K562 (cell line): ENCODE data around the gene KRTAP10-8. TPM values are rescaled to one million over a fixed set of nuclear protein-coding genes. Genes with fewer than 3 reads are reported as not detected.
A peak's percentile ranks its signal among the peaks of the same experiment; 100 is the strongest.

ENCODE experiments used
- ESRRA ChIP-seq: fragments of 450-650 bp; IDR thresholded peaks from 2 replicates; pipeline ENCODE4 v1.6.1; 2014; ENCODE audit warnings: low read depth, mild to moderate bottlenecking, moderate library complexity, borderline replicate concordance
- HLTF ChIP-seq: fragments of 450-650 bp; IDR thresholded peaks from 2 replicates; pipeline ENCODE4 v1.6.1; 2016
- KDM2B ChIP-seq: fragments of 250-450 bp; sonication (Bioruptor Pico); IDR thresholded peaks from 2 replicates; pipeline ENCODE4 v1.8.0; 2021; ENCODE audit warnings: mild to moderate bottlenecking, moderate library complexity
- NBN ChIP-seq: fragments of 450-650 bp; IDR thresholded peaks from 2 replicates; pipeline ENCODE4 v1.6.1; 2016; ENCODE audit warnings: low read depth, mild to moderate bottlenecking
- NELFE ChIP-seq: IDR thresholded peaks from 2 replicates; pipeline ENCODE4 v1.6.1; 2011; ENCODE audit warnings: mild to moderate bottlenecking; ENCODE audit not compliant: insufficient read depth, insufficient read length
- NR2F6 ChIP-seq: fragments of 450-650 bp; formaldehyde crosslinking; IDR thresholded peaks from 2 replicates; pipeline ENCODE4 v1.4.0; 2020; ENCODE audit warnings: mild to moderate bottlenecking
- SPI1 ChIP-seq: IDR thresholded peaks from 2 replicates; pipeline ENCODE4 v1.6.1; 2011; ENCODE audit warnings: low read depth, low read length, control low read depth, borderline replicate concordance
- ZNF551 ChIP-seq: fragments of 250-450 bp; sonication (Bioruptor Pico); IDR thresholded peaks from 2 replicates; pipeline ENCODE4 v1.5.0; 2021; ENCODE audit warnings: mild to moderate bottlenecking, moderate library complexity
- ZNF644 ChIP-seq: fragments of 200-800 bp; sonication (Bioruptor generic); IDR thresholded peaks from 2 replicates; pipeline ENCODE4 v1.6.1; 2016; ENCODE audit warnings: low read depth, missing genetic modification characterization, missing compliant biosample characterization
- polyA plus RNA-seq, 8 experiments: library from polyadenylated mRNA; depleted of rRNA in 4 of 8; stranded (reverse) in 5 of 8; unstranded in 3 of 8; fragments of >200 nt; fragmentation: Nextera tagmentation in 2 of 8; fragmentation: Illumina TruSeq in 1 of 8; extraction: Ambion mirVana in 2 of 8; extraction: Trizol in 1 of 8; gene quantifications; 2 replicates each; pipeline versions ENCODE4 v1.2.1 to v1.2.3, GENCODE V29; 2011 to 2014; ENCODE audit warnings: inconsistent platforms in 1 of 8, missing spikeins in 1 of 8
- total RNA-seq, 7 experiments: library from RNA; depleted of rRNA in 6 of 7; stranded (reverse); fragments of >200 nt in 6 of 7; fragmentation: Illumina TruSeq in 2 of 7; extraction: Trizol in 2 of 7; gene quantifications; 2 replicates each; pipeline versions ENCODE4 v1.2.1 to v1.2.3, GENCODE V29; 2011 to 2021; ENCODE audit warnings: low replicate concordance in 1 of 7
- TF ChIP-seq, protein P1 (sequence below), 2 experiments: fragments of 450-650 bp; IDR thresholded peaks; 2 replicates each; pipeline ENCODE4 v1.6.1; 2016; ENCODE audit warnings: mild to moderate bottlenecking in 2 of 2, borderline replicate concordance in 1 of 2, low read depth in 1 of 2, moderate library complexity in 1 of 2
- TF ChIP-seq, protein P2 (sequence below): fragments of 250-450 bp; sonication (Bioruptor Pico); IDR thresholded peaks from 2 replicates; pipeline ENCODE4 v1.5.0; 2022; ENCODE audit warnings: mild to moderate bottlenecking
- TF ChIP-seq, protein P3 (sequence below): fragments of 250-450 bp; sonication (Bioruptor Pico); IDR thresholded peaks from 2 replicates; pipeline ENCODE4 v1.6.1; 2021; ENCODE audit warnings: mild to moderate bottlenecking

KRTAP10-8 gene
- total and polyA plus RNA-seq, 9 of the 15 experiments (the other 6 are each of a cell fraction or from before 2014, with no cell fraction given) = not detected

DNA sequence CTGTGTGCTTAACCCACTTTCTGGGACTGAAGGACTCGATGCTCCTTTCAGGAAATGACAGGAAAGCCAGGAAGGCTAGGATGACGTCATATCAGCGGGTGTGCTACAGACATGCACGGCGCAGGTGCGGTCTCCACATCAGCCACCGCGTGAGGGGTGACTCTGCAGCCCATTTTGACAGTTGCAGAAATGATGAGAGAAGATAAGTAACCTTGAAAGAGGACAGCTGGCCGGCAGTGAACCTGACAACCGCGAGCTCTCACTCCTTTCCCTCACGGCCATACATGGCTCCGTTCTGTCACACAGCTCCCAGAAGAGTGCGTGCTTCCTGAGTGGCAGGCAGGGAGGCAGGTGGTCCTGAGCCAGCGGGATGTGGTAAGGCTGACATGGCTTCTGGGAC lies 29.8 kb upstream of the KRTAP10-8 start (continued):
- no peak for TF ChIP-seq KDM2B (CRISPR knock-in tag)
- TF ChIP-seq, protein P1, sequence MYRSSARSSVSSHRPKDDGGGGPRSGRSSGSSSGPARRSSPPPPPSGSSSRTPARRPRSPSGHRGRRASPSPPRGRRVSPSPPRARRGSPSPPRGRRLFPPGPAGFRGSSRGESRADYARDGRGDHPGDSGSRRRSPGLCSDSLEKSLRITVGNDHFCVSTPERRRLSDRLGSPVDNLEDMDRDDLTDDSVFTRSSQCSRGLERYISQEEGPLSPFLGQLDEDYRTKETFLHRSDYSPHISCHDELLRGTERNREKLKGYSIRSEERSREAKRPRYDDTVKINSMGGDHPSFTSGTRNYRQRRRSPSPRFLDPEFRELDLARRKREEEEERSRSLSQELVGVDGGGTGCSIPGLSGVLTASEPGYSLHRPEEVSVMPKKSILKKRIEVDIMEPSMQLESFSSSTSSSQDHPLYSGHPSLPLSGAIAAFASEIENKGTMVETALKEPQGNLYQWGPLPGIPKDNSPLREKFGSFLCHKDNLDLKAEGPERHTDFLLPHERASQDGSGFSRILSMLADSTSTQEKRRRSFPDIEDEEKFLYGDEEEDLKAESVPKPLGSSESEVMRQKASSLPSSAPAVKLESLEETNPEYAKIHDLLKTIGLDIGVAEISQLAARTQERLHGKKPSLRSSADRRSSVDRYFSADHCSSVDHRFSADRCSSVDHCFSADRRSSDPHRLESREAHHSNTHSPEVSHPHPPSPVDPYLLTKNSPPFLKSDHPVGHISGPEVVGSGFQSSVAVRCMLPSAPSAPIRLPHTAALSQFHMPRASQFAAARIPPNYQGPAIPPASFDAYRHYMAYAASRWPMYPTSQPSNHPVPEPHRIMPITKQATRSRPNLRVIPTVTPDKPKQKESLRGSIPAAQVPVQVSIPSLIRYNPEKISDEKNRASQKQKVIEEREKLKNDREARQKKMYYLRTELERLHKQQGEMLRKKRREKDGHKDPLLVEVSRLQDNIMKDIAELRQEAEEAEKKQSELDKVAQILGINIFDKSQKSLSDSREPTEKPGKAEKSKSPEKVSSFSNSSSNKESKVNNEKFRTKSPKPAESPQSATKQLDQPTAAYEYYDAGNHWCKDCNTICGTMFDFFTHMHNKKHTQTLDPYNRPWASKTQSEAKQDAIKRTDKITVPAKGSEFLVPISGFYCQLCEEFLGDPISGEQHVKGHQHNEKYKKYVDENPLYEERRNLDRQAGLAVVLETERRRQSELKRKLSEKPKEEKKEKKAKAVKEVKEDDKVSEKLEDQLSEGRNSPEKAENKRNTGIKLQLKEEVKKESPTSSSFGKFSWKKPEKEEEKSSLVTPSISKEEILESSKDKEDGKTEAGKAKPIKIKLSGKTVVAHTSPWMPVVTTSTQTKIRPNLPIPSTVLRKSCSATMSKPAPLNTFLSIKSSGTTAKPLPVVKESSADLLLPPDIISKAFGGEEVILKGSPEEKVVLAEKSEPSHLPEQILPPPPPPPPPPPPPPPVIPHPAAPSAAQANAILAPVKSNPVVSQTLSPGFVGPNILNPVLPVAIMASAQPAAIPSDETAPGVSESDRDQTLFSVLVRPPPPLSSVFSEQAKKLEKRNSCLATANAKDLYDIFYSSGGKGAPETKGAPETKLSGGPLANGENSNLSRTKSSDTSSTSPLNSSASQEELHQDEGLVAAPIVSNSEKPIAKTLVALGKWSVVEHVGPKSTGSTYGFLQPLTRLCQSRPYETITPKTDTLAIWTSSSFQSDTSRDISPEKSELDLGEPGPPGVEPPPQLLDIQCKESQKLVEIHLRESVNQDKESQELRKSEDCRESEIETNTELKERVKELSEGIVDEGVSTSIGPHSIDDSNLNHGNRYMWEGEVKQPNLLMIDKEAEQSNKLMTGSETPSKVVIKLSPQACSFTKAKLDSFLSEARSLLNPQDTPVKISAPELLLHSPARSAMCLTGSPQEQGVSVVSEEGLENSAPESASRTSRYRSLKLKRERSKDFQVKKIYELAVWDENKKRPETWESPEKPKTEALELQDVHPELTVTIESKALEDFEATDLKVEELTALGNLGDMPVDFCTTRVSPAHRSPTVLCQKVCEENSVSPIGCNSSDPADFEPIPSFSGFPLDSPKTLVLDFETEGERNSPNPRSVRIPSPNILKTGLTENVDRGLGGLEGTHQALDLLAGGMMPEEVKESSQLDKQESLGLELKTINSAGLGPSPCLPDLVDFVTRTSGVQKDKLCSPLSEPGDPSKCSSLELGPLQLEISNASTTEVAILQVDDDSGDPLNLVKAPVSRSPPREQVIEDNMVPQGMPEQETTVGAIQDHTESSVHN (IDR thresholded peaks at IDR 0.05; ENCODE audit: borderline replicate concordance in 1 of 2, low read depth in 1 of 2) = peak in 1 of 2 experiments; percentile 82; a peak in 1 of 4 replicates
- no peak for TF ChIP-seq SPI1
- peak; percentile 81 for TF ChIP-seq ESRRA
- TF ChIP-seq, protein P2, sequence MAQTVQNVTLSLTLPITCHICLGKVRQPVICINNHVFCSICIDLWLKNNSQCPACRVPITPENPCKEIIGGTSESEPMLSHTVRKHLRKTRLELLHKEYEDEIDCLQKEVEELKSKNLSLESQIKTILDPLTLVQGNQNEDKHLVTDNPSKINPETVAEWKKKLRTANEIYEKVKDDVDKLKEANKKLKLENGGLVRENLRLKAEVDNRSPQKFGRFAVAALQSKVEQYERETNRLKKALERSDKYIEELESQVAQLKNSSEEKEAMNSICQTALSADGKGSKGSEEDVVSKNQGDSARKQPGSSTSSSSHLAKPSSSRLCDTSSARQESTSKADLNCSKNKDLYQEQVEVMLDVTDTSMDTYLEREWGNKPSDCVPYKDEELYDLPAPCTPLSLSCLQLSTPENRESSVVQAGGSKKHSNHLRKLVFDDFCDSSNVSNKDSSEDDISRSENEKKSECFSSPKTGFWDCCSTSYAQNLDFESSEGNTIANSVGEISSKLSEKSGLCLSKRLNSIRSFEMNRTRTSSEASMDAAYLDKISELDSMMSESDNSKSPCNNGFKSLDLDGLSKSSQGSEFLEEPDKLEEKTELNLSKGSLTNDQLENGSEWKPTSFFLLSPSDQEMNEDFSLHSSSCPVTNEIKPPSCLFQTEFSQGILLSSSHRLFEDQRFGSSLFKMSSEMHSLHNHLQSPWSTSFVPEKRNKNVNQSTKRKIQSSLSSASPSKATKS (CRISPR knock-in tag) = no peak
- TF ChIP-seq NELFE = no peak
- no peak for TF ChIP-seq ZNF551 (CRISPR knock-in tag)
- TF ChIP-seq, protein P3, sequence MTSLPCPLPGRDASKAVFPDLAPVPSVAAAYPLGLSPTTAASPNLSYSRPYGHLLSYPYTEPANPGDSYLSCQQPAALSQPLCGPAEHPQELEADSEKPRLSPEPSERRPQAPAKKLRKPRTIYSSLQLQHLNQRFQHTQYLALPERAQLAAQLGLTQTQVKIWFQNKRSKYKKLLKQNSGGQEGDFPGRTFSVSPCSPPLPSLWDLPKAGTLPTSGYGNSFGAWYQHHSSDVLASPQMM (CRISPR knock-in tag) = no peak
- 0 out of 2 replicates have a peak, but pooled peaks have one; percentile 44 for TF ChIP-seq NBN
- no peak for TF ChIP-seq HLTF
- TF ChIP-seq NR2F6 (CRISPR knock-in tag) = no peak
- TF ChIP-seq ZNF644 (tag) = no peak
